ENCODE data around the gene MKRN2. TPM values are rescaled to one million over a fixed set of nuclear protein-coding genes. Genes with fewer than 3 reads are reported as not detected.

Gene MKRN2
- total and polyA plus RNA-seq, 2 donors (not counting 3 experiments of a cell fraction or from before 2014, with no cell fraction given), result 27.3 to 29.9 TPM

GRCh38 chr3:12507591-12508281 is 49.2 kb upstream of the MKRN2 start:
- POLR2A ChIA-PET, result interaction anchor here (0.8 kb wide), 1 partner anchor 13 kb away, joined by 4 read pairs; no protein-coding TSS in a partner anchor
- Histone ChIP-seq H3K36me3 (ENCODE audit: control insufficient read depth in 2 of 2, extremely low read depth in 1 of 2, insufficient read depth in 2 of 2, low read length in 2 of 2) (peaks cover 0 to 5% of the 10 kb centered on the region in 2 experiments), H3K27me3 (ENCODE audit: control insufficient read depth in 2 of 2, insufficient read depth in 2 of 2, low read length in 2 of 2) (no peaks in the 10 kb centered on the region), H3K79me2 (ENCODE audit: control insufficient read depth, insufficient read depth, low read length) (no peaks in the 10 kb centered on the region), H3K27ac (ENCODE audit: insufficient read depth, low read depth, low read length) (peak overlapping the region; percentile 49), H4K20me1 (replicated peaks; ENCODE audit: control insufficient read depth, extremely low read depth, insufficient read depth, low read length) (no peaks in the 10 kb centered on the region), H3K4me2 (ENCODE audit: insufficient read depth, low read length) (peak overlapping the region; percentile 53), H2AFZ (ENCODE audit: low read depth, low read length) (peak overlapping the region; percentile 9), H3K9me3 (replicated peaks; ENCODE audit: control insufficient read depth, insufficient read depth, low read length) (no peaks in the 10 kb centered on the region), H3K9ac (replicated peaks; ENCODE audit: extremely low read depth, insufficient read depth, low read length) (no peak overlapping the region), H3K4me1 (ENCODE audit: control insufficient read depth, extremely low read depth, insufficient read depth, low read length) (peaks cover 18% of the 10 kb centered on the region), H3K4me3 (replicated peaks in 1 of 3; ENCODE audit: insufficient read depth in 1 of 3, low read depth in 1 of 3, low read length in 3 of 3) (no peak overlapping the region), H3K9me1 (replicated peaks; ENCODE audit: control insufficient read depth, extremely low read depth, insufficient read depth, low read length) (no peaks in the 10 kb centered on the region)
- dilution Hi-C loops (cut with MboI; ENCODE audit: extremely low pct_ligation_motif_present, low sequenced_read_pairs), result no loop called here
- no peak for TF ChIP-seq FOS (IDR thresholded peaks at IDR 0.05; ENCODE audit: borderline replicate concordance, insufficient read depth, low read length)
- BruUV-seq (replicated peaks), result no TSS peak
- CTCF ChIA-PET, result interaction anchor here (0.9 to 2.6 kb wide), 7 partner anchors 12 to 373 kb away, joined by 3 to 8 read pairs (median 3); partner anchors contain the start of gene TSEN2
- FAIRE-seq, result peak; percentile 42
- intact Hi-C loops (cut with micrococcal nuclease), result loop anchor here (1.0 kb wide), 1 partner anchor 50 kb away; the partner anchor contains the start of gene MKRN2
- peak; percentile 39 for DNase-seq (ENCODE audit: low read depth, low spot score)

- intact Hi-C loops (cut with micrococcal nuclease), result loop anchor here (1.0 kb wide), 1 partner anchor 49 kb away; the partner anchor contains the start of gene MKRN2
- no peak overlapping the region for H3K9ac ChIP-seq (replicated peaks; ENCODE audit: extremely low read depth, insufficient read depth, low read length)
- ChIA-PET CTCF (interaction anchor here (0.9 to 2.6 kb wide), 7 partner anchors 11 to 373 kb away, joined by 3 to 8 read pairs (median 3); partner anchors contain the start of gene TSEN2), POLR2A (interaction anchor here (0.8 kb wide), 1 partner anchor 13 kb away, joined by 4 read pairs; no protein-coding TSS in a partner anchor)
- TF ChIP-seq JUN (IDR thresholded peaks at IDR 0.05; ENCODE audit: borderline replicate concordance, insufficient read depth, insufficient read length, low read depth), result peak; percentile 46
- no peak for TF ChIP-seq MYC (IDR thresholded peaks at IDR 0.05; ENCODE audit: low read depth, low read length)
- TF ChIP-seq POLR2AphosphoS5 (IDR thresholded peaks at IDR 0.05; ENCODE audit: insufficient read depth, low read depth, low read length), result peak; percentile 53
- no peak for TF ChIP-seq CTCF (IDR thresholded peaks at IDR 0.05; ENCODE audit: extremely low read depth in 1 of 2, insufficient read depth in 1 of 2, low read depth in 1 of 2, low read length in 2 of 2)
- peak; percentile 81 for TF ChIP-seq FOS (IDR thresholded peaks at IDR 0.05; ENCODE audit: borderline replicate concordance, insufficient read depth, low read length)
- dilution Hi-C loops (cut with MboI; ENCODE audit: extremely low pct_ligation_motif_present, low sequenced_read_pairs), result no loop called here
- H3K36me3 ChIP-seq (ENCODE audit: control insufficient read depth in 2 of 2, extremely low read depth in 1 of 2, insufficient read depth in 2 of 2, low read length in 2 of 2), result peaks cover 0 to 3% of the 10 kb centered on the region in 2 experiments
- no peaks in the 10 kb centered on the region for H3K9me1 ChIP-seq (replicated peaks; ENCODE audit: control insufficient read depth, extremely low read depth, insufficient read depth, low read length)
- peaks cover 18% of the 10 kb centered on the region for H3K4me1 ChIP-seq (ENCODE audit: control insufficient read depth, extremely low read depth, insufficient read depth, low read length)
- H3K4me2 ChIP-seq (ENCODE audit: insufficient read depth, low read length), result peak overlapping the region; percentile 53
- H3K27me3 ChIP-seq (ENCODE audit: control insufficient read depth in 2 of 2, insufficient read depth in 2 of 2, low read length in 2 of 2), result no peaks in the 10 kb centered on the region
- peak overlapping the region; percentile 9 for H2AFZ ChIP-seq (ENCODE audit: low read depth, low read length)
- no TSS peak for BruUV-seq (replicated peaks)
- no peaks in the 10 kb centered on the region for H3K9me3 ChIP-seq (replicated peaks; ENCODE audit: control insufficient read depth, insufficient read depth, low read length)
- H3K79me2 ChIP-seq (ENCODE audit: control insufficient read depth, insufficient read depth, low read length), result no peaks in the 10 kb centered on the region
- H4K20me1 ChIP-seq (replicated peaks; ENCODE audit: control insufficient read depth, extremely low read depth, insufficient read depth, low read length), result no peaks in the 10 kb centered on the region
- no peak overlapping the region for H3K4me3 ChIP-seq (replicated peaks in 1 of 3; ENCODE audit: insufficient read depth in 1 of 3, low read depth in 1 of 3, low read length in 3 of 3)
- FAIRE-seq (peak; percentile 92), DNase-seq (ENCODE audit: low read depth, low spot score) (peak; percentile 76)
- H3K27ac ChIP-seq (ENCODE audit: insufficient read depth, low read depth, low read length), result peak overlapping the region; percentile 49
These were observed 48.6 kb upstream of the MKRN2 start for GRCh38 chr3:12508291-12508700.

All from endothelial cell of umbilical vein (primary cell).